Naive B cell (primary cell): ENCODE results near the gene CHRNA4. TPM values are rescaled to one million over a fixed set of nuclear protein-coding genes. Genes with fewer than 3 reads are reported as not detected.
A peak's percentile ranks its signal among the peaks of the same experiment; 100 is the strongest.
"Not testable (repeated sequence)": the region's sequence is repeated elsewhere in the genome, so short reads cannot be mapped to it uniquely, and the experiment has no call there.

Experiments used
- ATAC-seq, 2 donors: fragments of 150-1000 bp; cut with Tn5 transposase; 2 replicates each; pipeline ENCODE4 v1.10.0; 2021; ENCODE audit warnings: low read depth in 2 of 2, mild to moderate bottlenecking in 2 of 2, moderate library complexity in 2 of 2
- DNase-seq: peaks from one replicate; pipeline ENCODE4 v3.0.0; 2022
- H3K27ac Mint-ChIP-seq, 6 donors: one replicate each; pipeline ENCODE4 v1.8.0; 2020 to 2022; ENCODE audit warnings: mild to moderate bottlenecking in 6 of 6, mixed read lengths in 6 of 6, moderate library complexity in 5 of 6, inconsistent platforms in 2 of 6
- H3K27me3 Mint-ChIP-seq, 3 donors: one replicate each; pipeline ENCODE4 v1.8.0; 2021 to 2022; ENCODE audit warnings: mixed read lengths in 3 of 3, mild to moderate bottlenecking in 1 of 3
- H3K36me3 Mint-ChIP-seq, 2 donors: one replicate each; pipeline ENCODE4 v1.8.0; 2020 to 2022; ENCODE audit warnings: mixed read lengths in 2 of 2, inconsistent platforms in 1 of 2, mild to moderate bottlenecking in 1 of 2
- H3K4me1 Mint-ChIP-seq, 3 donors: one replicate each; pipeline ENCODE4 v1.8.0; 2020 to 2022; ENCODE audit warnings: mixed read lengths in 3 of 3, inconsistent platforms in 1 of 3, mild to moderate bottlenecking in 1 of 3, moderate library complexity in 1 of 3
- H3K4me3 Mint-ChIP-seq, 8 donors: one replicate each; pipeline ENCODE4 v1.8.0; 2020 to 2022; ENCODE audit warnings: mild to moderate bottlenecking in 8 of 8, mixed read lengths in 8 of 8, moderate library complexity in 8 of 8, inconsistent platforms in 2 of 8
- H3K9me3 Mint-ChIP-seq, 7 donors: one replicate each; pipeline ENCODE4 v1.8.0; 2020 to 2022; ENCODE audit warnings: mixed read lengths in 7 of 7, mild to moderate bottlenecking in 5 of 7, inconsistent platforms in 2 of 7, moderate library complexity in 1 of 7
- polyA plus RNA-seq, 6 donors: library from polyadenylated mRNA; unstranded; fragments of 300-500 nt; fragmentation: Illumina TruSeq; gene quantifications; one replicate each; pipeline ENCODE4 v1.2.3, GENCODE V29; 2021; ENCODE audit warnings: low read depth in 6 of 6

The CHRNA4 gene
- polyA plus RNA-seq, 6 donors from 2014 or later = not detected

- Mint-ChIP-seq H3K36me3 (no peaks in the 10 kb centered on the region), H3K4me1 (no peaks in the 10 kb centered on the region), H3K27me3 (peaks cover 22 to 30% (median 24%) of the 10 kb centered on the region in 3 donors), H3K9me3 (no peaks in the 10 kb centered on the region), H3K27ac (no peak overlapping the region), H3K4me3 (no peak overlapping the region)
- ATAC-seq = no peak
- DNase-seq = no peak
These were observed 18.3 kb downstream of the CHRNA4 start for GRCh38 chr20:63342561-63343459.

DNA sequence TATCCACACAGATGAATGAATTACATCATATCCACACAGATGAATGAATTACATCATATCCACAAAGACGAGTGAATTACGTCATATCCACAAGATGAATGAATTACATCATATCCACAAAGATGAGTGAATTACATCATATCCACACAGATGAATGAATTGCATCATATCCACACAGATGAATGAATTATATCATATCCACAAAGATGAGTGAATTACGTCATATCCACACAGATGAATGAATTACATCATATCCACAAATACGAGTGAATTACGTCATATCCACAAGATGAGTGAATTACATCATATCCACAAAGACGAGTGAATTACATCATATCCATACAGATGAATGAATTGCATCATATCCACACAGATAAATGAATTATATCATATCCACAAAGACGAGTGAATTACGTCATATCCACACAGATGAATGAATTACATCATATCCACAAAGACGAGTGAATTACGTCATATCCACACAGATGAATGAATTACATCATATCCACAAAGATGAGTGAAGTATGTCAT is 20.9 kb downstream of the CHRNA4 start:
- not testable (repeated sequence) for H3K4me3 Mint-ChIP-seq, H3K27ac Mint-ChIP-seq, DNase-seq, H3K9me3 Mint-ChIP-seq, ATAC-seq, H3K36me3 Mint-ChIP-seq, H3K4me1 Mint-ChIP-seq
- H3K27me3 Mint-ChIP-seq = peaks cover 38 to 54% (median 41%) of the 10 kb centered on the region in 3 donors

- not testable (repeated sequence) for H3K4me1 Mint-ChIP-seq, H3K9me3 Mint-ChIP-seq, H3K36me3 Mint-ChIP-seq, ATAC-seq, DNase-seq, H3K27ac Mint-ChIP-seq, H3K4me3 Mint-ChIP-seq
- H3K27me3 Mint-ChIP-seq = peaks cover 43 to 54% (median 43%) of the 10 kb centered on the region in 3 donors
These were observed 21.7 kb downstream of the CHRNA4 start for GRCh38 chr20:63339154-63340094.

DNA sequence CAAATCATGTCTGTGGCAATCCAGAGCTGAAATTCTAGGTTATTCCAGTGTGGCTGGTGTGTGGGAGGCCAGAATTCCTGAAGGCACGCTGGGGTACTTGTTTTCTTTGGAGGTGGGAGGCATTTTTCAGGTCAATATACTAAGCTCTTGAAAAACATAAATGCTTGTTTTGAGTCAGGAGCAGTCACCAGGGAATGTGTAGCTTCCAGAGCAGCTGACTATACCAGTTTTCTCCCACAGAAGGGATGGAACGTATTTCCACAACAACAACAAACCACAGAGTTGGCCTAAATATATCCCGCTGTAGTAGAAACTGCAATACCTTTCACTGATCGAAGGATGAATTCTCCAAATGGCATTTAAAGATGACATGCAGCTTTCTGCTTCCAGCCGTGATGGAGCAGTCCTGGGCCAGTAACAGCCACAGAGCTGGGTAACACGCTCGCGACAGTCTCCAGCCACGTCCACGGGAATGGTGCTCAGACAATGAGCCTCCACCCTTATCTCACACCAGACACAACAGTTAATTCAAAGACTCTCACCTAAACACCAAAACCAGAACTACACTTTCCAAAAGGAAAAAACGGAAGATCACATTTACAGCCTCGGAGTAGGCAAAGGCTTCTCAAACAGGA is 23.2 kb downstream of the CHRNA4 start:
- Mint-ChIP-seq H3K36me3 (no peaks in the 10 kb centered on the region), H3K27me3 (peaks cover 43 to 62% (median 54%) of the 10 kb centered on the region in 3 donors), H3K27ac (peak overlapping the region in 1 of 6 donors; percentile 1), H3K4me1 (no peaks in the 10 kb centered on the region), H3K4me3 (no peak overlapping the region), H3K9me3 (peaks cover 0 to 4% (median 0%) of the 10 kb centered on the region in 7 donors)
- no peak for ATAC-seq
- no peak for DNase-seq

DNA sequence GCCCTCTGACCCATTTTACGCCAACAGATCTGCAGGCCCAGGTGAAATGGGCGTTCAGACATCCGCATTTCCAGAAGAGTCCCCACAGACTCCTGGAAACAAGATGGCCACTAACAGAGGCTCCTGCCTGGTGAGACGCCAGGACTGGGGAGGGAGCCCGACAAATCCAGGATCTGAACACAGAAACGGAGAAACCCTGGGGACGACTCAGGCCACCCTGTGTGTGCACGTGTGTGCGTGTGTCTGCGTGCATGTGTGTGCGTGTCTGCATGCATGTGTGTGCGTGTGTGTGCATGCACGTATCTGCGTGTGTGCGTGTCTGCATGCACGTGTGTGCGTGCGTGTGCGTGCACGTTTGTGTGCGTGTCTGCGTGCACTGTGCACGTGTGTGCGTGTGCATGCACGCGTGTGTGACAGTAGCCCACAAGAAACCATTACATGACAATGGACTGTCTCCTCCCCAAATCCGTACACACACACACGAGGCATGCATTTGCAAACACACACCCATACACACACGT is 24.9 kb downstream of the CHRNA4 start:
- Mint-ChIP-seq H3K4me3 (no peak overlapping the region), H3K4me1 (no peaks in the 10 kb centered on the region), H3K9me3 (peaks cover 6 to 15% (median 8%) of the 10 kb centered on the region in 7 donors), H3K27ac (no peak overlapping the region), H3K27me3 (peaks cover 33 to 61% (median 50%) of the 10 kb centered on the region in 3 donors), H3K36me3 (peaks cover 3 to 10% of the 10 kb centered on the region in 2 donors)
- ATAC-seq (no peak), DNase-seq (no peak)

DNA sequence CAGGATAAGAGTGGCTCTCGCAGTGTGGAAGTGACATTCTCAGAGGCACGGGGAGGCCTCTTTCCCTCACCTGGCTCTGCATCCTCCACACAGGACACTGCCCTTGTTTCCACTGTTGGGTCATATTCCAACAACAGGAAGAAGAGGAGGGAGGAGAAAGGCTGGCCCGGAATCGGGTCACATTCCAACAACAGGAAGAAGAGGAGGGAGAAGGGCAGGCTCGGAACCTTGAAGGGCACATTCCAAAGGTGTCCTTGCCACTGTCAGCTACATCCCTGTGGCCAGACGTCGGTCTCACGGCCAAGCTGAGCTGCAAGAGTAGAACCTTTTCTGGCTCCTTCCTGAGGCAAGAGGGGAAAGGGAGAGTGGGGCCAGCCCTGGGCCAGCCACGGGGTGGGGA is 25.4 kb downstream of the CHRNA4 start:
- H3K4me3 Mint-ChIP-seq = no peak overlapping the region
- H3K27ac Mint-ChIP-seq = no peak overlapping the region
- peaks cover 3 to 11% of the 10 kb centered on the region in 2 donors for H3K36me3 Mint-ChIP-seq
- no peaks in the 10 kb centered on the region for H3K4me1 Mint-ChIP-seq
- peaks cover 6 to 15% (median 8%) of the 10 kb centered on the region in 7 donors for H3K9me3 Mint-ChIP-seq
- H3K27me3 Mint-ChIP-seq = peaks cover 28 to 55% (median 48%) of the 10 kb centered on the region in 3 donors
- ATAC-seq (no peak), DNase-seq (no peak)

- peaks cover 6 to 15% (median 8%) of the 10 kb centered on the region in 7 donors for H3K9me3 Mint-ChIP-seq
- H3K27me3 Mint-ChIP-seq = peaks cover 28 to 52% (median 48%) of the 10 kb centered on the region in 3 donors
- not testable (repeated sequence) for H3K4me3 Mint-ChIP-seq, H3K4me1 Mint-ChIP-seq, DNase-seq, H3K27ac Mint-ChIP-seq, ATAC-seq
- H3K36me3 Mint-ChIP-seq = peaks cover 3 to 11% of the 10 kb centered on the region in 2 donors
These were observed 26.1 kb downstream of the CHRNA4 start for GRCh38 chr20:63335060-63335459.

DNA sequence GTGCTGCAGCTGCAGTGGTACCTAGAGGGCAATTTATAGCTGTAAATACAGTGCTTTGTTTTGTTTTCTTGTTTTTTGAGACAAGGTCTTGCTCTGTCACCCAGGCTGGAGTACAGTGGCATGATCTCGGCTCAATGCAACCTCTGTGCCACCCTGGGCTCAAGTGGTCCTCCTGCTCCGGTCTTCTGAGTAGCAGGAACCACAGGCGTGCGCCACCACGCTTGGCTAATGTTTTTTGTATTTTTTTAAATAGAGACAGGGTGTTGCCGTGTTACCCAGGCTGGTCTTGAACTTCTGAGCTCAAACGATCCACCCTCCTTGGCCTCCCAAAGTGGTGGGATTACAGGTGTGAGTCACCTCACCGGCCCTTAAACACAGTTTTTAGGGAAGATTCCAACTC is 26.8 kb downstream of the CHRNA4 start:
- H3K4me1 Mint-ChIP-seq = no peaks in the 10 kb centered on the region
- ATAC-seq (no peak), DNase-seq (no peak)
- H3K9me3 Mint-ChIP-seq = peaks cover 6 to 15% (median 8%) of the 10 kb centered on the region in 7 donors
- H3K27me3 Mint-ChIP-seq = peaks cover 28 to 52% (median 48%) of the 10 kb centered on the region in 3 donors
- H3K36me3 Mint-ChIP-seq = peaks cover 3 to 11% of the 10 kb centered on the region in 2 donors
- H3K4me3 Mint-ChIP-seq = no peak overlapping the region
- no peak overlapping the region for H3K27ac Mint-ChIP-seq

GRCh38 chr20:63333241-63333836 is 27.8 kb downstream of the CHRNA4 start:
- peak overlapping the region in 1 of 8 donors; percentile 74 for H3K4me3 Mint-ChIP-seq
- peaks cover 6 to 15% (median 8%) of the 10 kb centered on the region in 7 donors for H3K9me3 Mint-ChIP-seq
- H3K36me3 Mint-ChIP-seq = peaks cover 3 to 11% of the 10 kb centered on the region in 2 donors
- DNase-seq (no peak), ATAC-seq (no peak)
- peak overlapping the region in 1 of 6 donors; percentile 9 for H3K27ac Mint-ChIP-seq
- H3K4me1 Mint-ChIP-seq = no peaks in the 10 kb centered on the region
- H3K27me3 Mint-ChIP-seq = peaks cover 22 to 46% (median 40%) of the 10 kb centered on the region in 3 donors

GRCh38 chr20:63332488-63333240 is 28.5 kb downstream of the CHRNA4 start:
- no peak overlapping the region for H3K27ac Mint-ChIP-seq
- peaks cover 6 to 15% (median 8%) of the 10 kb centered on the region in 7 donors for H3K9me3 Mint-ChIP-seq

DNA sequence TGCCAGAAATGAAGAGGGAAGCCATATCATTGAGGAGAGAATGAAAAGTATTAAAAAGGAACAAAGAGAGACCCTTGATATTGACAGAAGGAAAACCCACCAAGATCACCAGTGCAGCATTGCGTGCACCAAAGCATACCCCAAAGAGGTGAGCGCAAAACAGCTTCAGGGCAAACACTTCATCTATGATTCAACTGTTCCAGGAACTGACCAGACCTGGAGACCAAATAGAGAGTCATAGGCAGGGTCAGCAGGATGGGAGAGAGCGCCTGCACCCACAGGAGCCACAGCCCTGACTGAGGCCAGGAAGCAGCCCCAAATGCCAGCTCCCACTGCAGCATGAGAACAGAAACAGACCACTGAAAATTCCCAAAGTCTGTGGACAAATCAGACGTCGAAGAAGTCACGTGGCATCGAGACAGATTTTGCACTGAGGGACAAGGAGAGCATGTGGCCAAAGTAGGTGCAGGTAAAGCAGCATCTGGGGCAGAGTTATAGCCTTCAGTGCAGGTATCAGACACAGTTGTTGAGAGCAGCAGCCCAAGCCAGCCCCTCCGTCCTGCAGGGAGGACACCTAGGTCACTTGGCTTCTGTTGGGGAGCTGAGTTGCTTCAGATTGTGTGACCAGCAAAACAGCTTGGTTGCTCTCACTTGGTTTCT is 29.3 kb downstream of the CHRNA4 start:
- ATAC-seq (no peak), DNase-seq (no peak)
- no peak overlapping the region for H3K27ac Mint-ChIP-seq
- H3K27me3 Mint-ChIP-seq = peaks cover 18 to 34% (median 30%) of the 10 kb centered on the region in 3 donors
- H3K4me3 Mint-ChIP-seq = no peak overlapping the region
- H3K36me3 Mint-ChIP-seq = peaks cover 3 to 11% of the 10 kb centered on the region in 2 donors
- peaks cover 6 to 15% (median 10%) of the 10 kb centered on the region in 7 donors for H3K9me3 Mint-ChIP-seq
- H3K4me1 Mint-ChIP-seq = peaks cover 0 to 4% (median 3%) of the 10 kb centered on the region in 3 donors

More at GRCh38 chr20:63332488-63333240, 28.5 kb downstream of the CHRNA4 start:
- no peak for ATAC-seq
- peaks cover 3 to 11% of the 10 kb centered on the region in 2 donors for H3K36me3 Mint-ChIP-seq
- no peaks in the 10 kb centered on the region for H3K4me1 Mint-ChIP-seq
- no peak for DNase-seq
- H3K4me3 Mint-ChIP-seq = no peak overlapping the region
- peaks cover 21 to 40% (median 35%) of the 10 kb centered on the region in 3 donors for H3K27me3 Mint-ChIP-seq
